Measurements from ENCODE around the gene ZBTB25.

ZBTB25 gene

DNA sequence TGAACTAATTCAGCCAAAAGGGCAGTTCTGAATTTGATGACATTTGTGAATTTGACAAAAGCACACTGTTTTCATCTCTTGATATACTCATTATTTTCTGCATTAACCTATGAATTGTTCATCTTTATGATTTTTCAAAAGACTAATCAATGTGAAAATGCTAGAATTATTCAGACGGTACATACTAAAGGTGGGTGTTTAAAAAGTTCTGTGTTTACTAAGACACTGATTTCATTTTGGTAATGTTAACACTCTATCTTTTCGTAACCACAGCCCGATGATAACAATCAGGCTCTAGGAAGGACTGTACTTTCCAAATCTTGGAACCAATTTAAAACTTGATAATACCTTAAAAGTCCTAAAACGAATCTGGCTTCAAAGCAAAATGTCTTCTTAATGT, 28.9 kb downstream of the ZBTB25 start:
- TF ChIP-seq TAF1 (IDR thresholded peaks at IDR 0.05; ENCODE audit: low read depth) (no peak), EP300 (IDR thresholded peaks at IDR 0.05; ENCODE audit: borderline replicate concordance) (no peak), TCF12 (IDR thresholded peaks at IDR 0.05; ENCODE audit: low read depth) (no peak), NFIC (IDR thresholded peaks at IDR 0.05) (no peak), CREB1 (IDR thresholded peaks at IDR 0.05; ENCODE audit: low read depth) (no peak)
- TF ChIP-seq, protein P1, sequence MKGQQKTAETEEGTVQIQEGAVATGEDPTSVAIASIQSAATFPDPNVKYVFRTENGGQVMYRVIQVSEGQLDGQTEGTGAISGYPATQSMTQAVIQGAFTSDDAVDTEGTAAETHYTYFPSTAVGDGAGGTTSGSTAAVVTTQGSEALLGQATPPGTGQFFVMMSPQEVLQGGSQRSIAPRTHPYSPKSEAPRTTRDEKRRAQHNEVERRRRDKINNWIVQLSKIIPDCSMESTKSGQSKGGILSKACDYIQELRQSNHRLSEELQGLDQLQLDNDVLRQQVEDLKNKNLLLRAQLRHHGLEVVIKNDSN (IDR thresholded peaks at IDR 0.05): no peak
- TF ChIP-seq, protein P2, sequence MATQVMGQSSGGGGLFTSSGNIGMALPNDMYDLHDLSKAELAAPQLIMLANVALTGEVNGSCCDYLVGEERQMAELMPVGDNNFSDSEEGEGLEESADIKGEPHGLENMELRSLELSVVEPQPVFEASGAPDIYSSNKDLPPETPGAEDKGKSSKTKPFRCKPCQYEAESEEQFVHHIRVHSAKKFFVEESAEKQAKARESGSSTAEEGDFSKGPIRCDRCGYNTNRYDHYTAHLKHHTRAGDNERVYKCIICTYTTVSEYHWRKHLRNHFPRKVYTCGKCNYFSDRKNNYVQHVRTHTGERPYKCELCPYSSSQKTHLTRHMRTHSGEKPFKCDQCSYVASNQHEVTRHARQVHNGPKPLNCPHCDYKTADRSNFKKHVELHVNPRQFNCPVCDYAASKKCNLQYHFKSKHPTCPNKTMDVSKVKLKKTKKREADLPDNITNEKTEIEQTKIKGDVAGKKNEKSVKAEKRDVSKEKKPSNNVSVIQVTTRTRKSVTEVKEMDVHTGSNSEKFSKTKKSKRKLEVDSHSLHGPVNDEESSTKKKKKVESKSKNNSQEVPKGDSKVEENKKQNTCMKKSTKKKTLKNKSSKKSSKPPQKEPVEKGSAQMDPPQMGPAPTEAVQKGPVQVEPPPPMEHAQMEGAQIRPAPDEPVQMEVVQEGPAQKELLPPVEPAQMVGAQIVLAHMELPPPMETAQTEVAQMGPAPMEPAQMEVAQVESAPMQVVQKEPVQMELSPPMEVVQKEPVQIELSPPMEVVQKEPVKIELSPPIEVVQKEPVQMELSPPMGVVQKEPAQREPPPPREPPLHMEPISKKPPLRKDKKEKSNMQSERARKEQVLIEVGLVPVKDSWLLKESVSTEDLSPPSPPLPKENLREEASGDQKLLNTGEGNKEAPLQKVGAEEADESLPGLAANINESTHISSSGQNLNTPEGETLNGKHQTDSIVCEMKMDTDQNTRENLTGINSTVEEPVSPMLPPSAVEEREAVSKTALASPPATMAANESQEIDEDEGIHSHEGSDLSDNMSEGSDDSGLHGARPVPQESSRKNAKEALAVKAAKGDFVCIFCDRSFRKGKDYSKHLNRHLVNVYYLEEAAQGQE (IDR thresholded peaks at IDR 0.05; ENCODE audit: low read depth): no peak

DNA sequence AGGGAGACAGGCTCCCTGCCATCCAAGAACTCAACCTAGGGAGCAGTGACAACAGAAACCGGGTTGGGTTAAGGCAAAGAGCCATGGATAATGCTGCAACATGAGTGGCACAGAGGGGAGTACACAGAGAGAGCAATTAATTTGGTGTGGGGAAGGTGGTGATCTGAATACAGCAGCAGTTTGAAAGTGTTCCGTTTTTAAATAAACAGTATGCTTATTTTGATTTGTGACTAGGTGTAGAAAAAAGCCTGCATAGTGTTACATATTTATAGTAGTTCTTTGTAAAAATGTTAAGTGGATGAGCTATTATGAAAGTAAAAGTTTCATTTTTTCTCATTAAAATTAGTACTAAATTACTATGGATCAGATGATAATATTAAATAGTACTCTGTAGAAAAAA, 29.6 kb downstream of the ZBTB25 start:
- TF ChIP-seq CEBPB (IDR thresholded peaks at IDR 0.05): no peak
- TF ChIP-seq, protein P1 (IDR thresholded peaks at IDR 0.05): no peak
- TF ChIP-seq NFIC (IDR thresholded peaks at IDR 0.05): no peak
- TF ChIP-seq, protein P3, sequence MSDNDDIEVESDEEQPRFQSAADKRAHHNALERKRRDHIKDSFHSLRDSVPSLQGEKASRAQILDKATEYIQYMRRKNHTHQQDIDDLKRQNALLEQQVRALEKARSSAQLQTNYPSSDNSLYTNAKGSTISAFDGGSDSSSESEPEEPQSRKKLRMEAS (IDR thresholded peaks at IDR 0.05): no peak
- no peak for TF ChIP-seq EP300 (IDR thresholded peaks at IDR 0.05; ENCODE audit: borderline replicate concordance)
- no peak for TF ChIP-seq FOXM1 (IDR thresholded peaks at IDR 0.05; ENCODE audit: borderline replicate concordance, low read depth)
- TF ChIP-seq TAF1 (IDR thresholded peaks at IDR 0.05; ENCODE audit: low read depth): no peak

DNA sequence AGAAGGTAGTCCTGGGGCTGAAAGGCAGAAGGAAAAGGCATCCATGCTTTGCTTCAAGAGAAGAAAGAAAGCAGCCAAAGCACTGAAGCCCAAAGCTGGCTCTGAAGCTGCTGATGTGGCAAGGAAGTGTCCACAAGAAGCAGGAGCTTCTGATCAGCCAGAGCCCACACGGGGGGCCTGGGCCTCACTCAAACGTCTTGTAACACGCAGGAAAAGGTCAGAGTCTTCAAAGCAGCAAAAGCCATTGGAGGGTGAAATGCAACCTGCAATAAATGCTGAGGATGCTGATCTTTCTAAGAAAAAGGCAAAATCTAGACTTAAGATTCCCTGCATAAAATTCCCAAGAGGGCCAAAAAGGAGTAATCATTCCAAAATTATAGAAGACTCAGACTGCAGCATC, 35.2 kb downstream of the ZBTB25 start:
- no peak for TF ChIP-seq EGR1 (IDR thresholded peaks at IDR 0.05)
- TF ChIP-seq EP300 (IDR thresholded peaks at IDR 0.05; ENCODE audit: borderline replicate concordance): no peak
- TF ChIP-seq CEBPB (IDR thresholded peaks at IDR 0.05): no peak
- TF ChIP-seq ZBTB7A (IDR thresholded peaks at IDR 0.05; ENCODE audit: low read depth): no peak
- no peak for TF ChIP-seq FOXM1 (IDR thresholded peaks at IDR 0.05; ENCODE audit: borderline replicate concordance, low read depth)

DNA sequence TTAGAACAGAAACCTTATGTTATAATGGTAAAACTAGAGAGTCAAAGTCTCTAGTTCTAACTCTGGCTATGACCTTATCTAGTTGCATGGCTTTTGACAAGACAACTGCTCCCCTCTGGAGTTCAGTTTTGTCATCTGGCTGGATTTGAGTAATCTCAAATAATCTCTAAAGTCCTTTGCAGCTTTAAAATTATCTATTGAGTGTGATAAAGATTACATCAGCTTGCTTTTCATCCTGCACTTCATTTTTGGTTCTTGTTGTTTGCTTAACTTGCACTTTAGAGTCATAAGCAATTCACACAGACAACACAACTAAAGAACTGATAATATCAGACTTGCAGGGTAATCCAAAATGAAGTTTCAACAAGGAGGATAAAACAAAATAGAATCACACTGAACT, 36.1 kb downstream of the ZBTB25 start:
- TF ChIP-seq TAF1 (IDR thresholded peaks at IDR 0.05; ENCODE audit: low read depth): no peak
- TF ChIP-seq TEAD4 (IDR thresholded peaks at IDR 0.05): no peak
- TF ChIP-seq RAD21 (IDR thresholded peaks at IDR 0.05; ENCODE audit: low read depth): no peak
- TF ChIP-seq, protein P3 (IDR thresholded peaks at IDR 0.05): no peak
- TF ChIP-seq CREB1 (IDR thresholded peaks at IDR 0.05; ENCODE audit: low read depth): no peak
- no peak for TF ChIP-seq FOXM1 (IDR thresholded peaks at IDR 0.05; ENCODE audit: borderline replicate concordance, low read depth)
- no peak for TF ChIP-seq EGR1 (IDR thresholded peaks at IDR 0.05)
- TF ChIP-seq, protein P2 (IDR thresholded peaks at IDR 0.05; ENCODE audit: low read depth): no peak
- TF ChIP-seq TCF12 (IDR thresholded peaks at IDR 0.05; ENCODE audit: low read depth): no peak
- TF ChIP-seq CEBPB (IDR thresholded peaks at IDR 0.05): no peak
- TF ChIP-seq NFIC (IDR thresholded peaks at IDR 0.05): no peak
- no peak for TF ChIP-seq YY1 (IDR thresholded peaks at IDR 0.05; ENCODE audit: low read depth)
- no peak for TF ChIP-seq ZBTB7A (IDR thresholded peaks at IDR 0.05; ENCODE audit: low read depth)
- TF ChIP-seq EP300 (IDR thresholded peaks at IDR 0.05; ENCODE audit: borderline replicate concordance): no peak
- TF ChIP-seq, protein P1 (IDR thresholded peaks at IDR 0.05): no peak

DNA sequence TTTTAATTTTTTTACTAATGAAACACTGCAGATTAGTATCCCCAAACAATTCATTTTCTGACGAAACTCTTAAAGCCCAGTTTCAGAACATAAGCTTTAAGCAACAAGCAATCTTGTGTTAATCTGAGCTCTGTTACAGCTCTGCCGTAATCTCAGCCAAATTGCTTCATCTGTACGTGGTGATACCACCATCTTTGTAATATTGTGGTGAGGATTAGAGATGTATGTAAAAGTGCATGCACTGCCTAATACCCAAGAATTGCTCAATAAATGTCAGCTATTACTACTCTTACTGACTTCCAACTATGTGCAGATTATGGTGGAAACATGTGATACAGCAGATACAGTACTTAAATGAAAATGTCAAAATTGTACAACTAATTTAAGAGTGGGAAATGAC, 36.5 kb downstream of the ZBTB25 start:
- TF ChIP-seq, protein P3 (IDR thresholded peaks at IDR 0.05): no peak
- TF ChIP-seq RAD21 (IDR thresholded peaks at IDR 0.05; ENCODE audit: low read depth) (no peak), EP300 (IDR thresholded peaks at IDR 0.05; ENCODE audit: borderline replicate concordance) (no peak), FOXM1 (IDR thresholded peaks at IDR 0.05; ENCODE audit: borderline replicate concordance, low read depth) (no peak), CEBPB (IDR thresholded peaks at IDR 0.05) (no peak)

Data from Ishikawa (cell line).